GM12878 (cell line): Measurements from ENCODE around the gene CACFD1. TPM values are rescaled to one million over a fixed set of nuclear protein-coding genes. Genes with fewer than 3 reads are reported as not detected.

Source experiments
- ATAC-seq: fragments of 200-7000 bp; cut with Tn5 transposase; 3 replicates; pipeline ENCODE4 v1.9.1; 2020; ENCODE audit warnings: mild to moderate bottlenecking, moderate library complexity
- BruUV-seq: library from RNA; stranded (reverse); fragments of 400-500 nt; replicated peaks from 2 replicates; lab custom pipeline; 2021; lab: Mats Ljungman, UMichigan
- CTCF ChIA-PET: fragments of 300-600 bp; sonication (Branson Sonifier 250); formaldehyde crosslinking; extraction: SDS; loops from one replicate; lab custom pipeline; 2021; ENCODE audit warnings: inconsistent platforms; lab: Yijun Ruan, JAX
- POLR2A ChIA-PET: fragments of 350-600 bp; formaldehyde crosslinking; extraction: SDS; loops from one replicate; lab custom pipeline; 2021; ENCODE audit warnings: inconsistent platforms; lab: Charles Lee
- RAD21 ChIA-PET: fragments of 300-600 bp; sonication (Branson Sonifier 250); formaldehyde crosslinking; loops from one replicate; lab custom pipeline; 2023; ENCODE audit warnings: antibody characterized with exemption; ENCODE audit not compliant: unreplicated experiment; lab: Charles Lee
- SMC1A ChIA-PET: fragments of 300-600 bp; sonication (Branson Sonifier 250); formaldehyde crosslinking; loops from one replicate; lab custom pipeline; 2023; ENCODE audit not compliant: unreplicated experiment, uncharacterized antibody; lab: Charles Lee
- DNase-seq: peaks from one replicate; pipeline ENCODE4 v3.0.0-alpha.2; 2011; ENCODE audit warnings: low read depth, low spot score
- FAIRE-seq: peaks from 3 replicates; lab custom pipeline; 2011; peaks lifted over from hg19 to GRCh38; lab: Jason Lieb, UNC
- H2AFZ ChIP-seq: 2 replicates; pipeline ENCODE4 v1.6.0; 2011; ENCODE audit warnings: low read depth, low read length, control low read depth; ENCODE audit not compliant: control insufficient read depth
- H3K27ac ChIP-seq: 2 replicates; pipeline ENCODE4 v1.5.1; 2011; ENCODE audit warnings: control low read depth; ENCODE audit not compliant: control insufficient read depth, insufficient read depth
- H3K27me3 ChIP-seq, 2 experiments: replicated peaks in 1 of 2; 2 replicates each; pipeline versions ENCODE4 v1.6.0 to v1.6.1; 2011; ENCODE audit warnings: low read length in 1 of 2; ENCODE audit not compliant: control insufficient read depth in 2 of 2, insufficient read depth in 2 of 2
- H3K36me3 ChIP-seq, 2 experiments: 2 replicates each; pipeline ENCODE4 v1.5.1; 2011; ENCODE audit warnings: low read length in 1 of 2; ENCODE audit not compliant: control insufficient read depth in 2 of 2, insufficient read depth in 2 of 2
- H3K4me1 ChIP-seq: 2 replicates; pipeline ENCODE4 v1.6.1; 2011; ENCODE audit warnings: mild to moderate bottlenecking, low read length, moderate library complexity, mixed read lengths; ENCODE audit not compliant: control insufficient read depth, insufficient read depth
- H3K4me2 ChIP-seq: 2 replicates; pipeline ENCODE4 v1.6.0; 2011; ENCODE audit warnings: control low read depth; ENCODE audit not compliant: control insufficient read depth, insufficient read depth
- H3K4me3 ChIP-seq: fragments of 200-600 bp; sonication (generic); 2 replicates; pipeline ENCODE4 v1.5.1; 2016
- H3K79me2 ChIP-seq: 2 replicates; pipeline ENCODE4 v1.6.0; 2011; ENCODE audit warnings: low read length; ENCODE audit not compliant: control insufficient read depth, insufficient read depth
- H3K9ac ChIP-seq: 2 replicates; pipeline ENCODE4 v1.8.0; 2011; ENCODE audit warnings: low read length, control low read depth, mixed read lengths; ENCODE audit not compliant: control insufficient read depth, insufficient read depth
- H3K9me3 ChIP-seq: replicated peaks from 3 replicates; pipeline ENCODE4 v1.5.1; 2011; ENCODE audit warnings: mild to moderate bottlenecking, low read length; ENCODE audit not compliant: control insufficient read depth, insufficient read depth
- H4K20me1 ChIP-seq: 2 replicates; pipeline ENCODE4 v1.6.0; 2011; ENCODE audit not compliant: control insufficient read depth, insufficient read depth
- BACH1 ChIP-seq: fragments of 450-650 bp; IDR thresholded peaks from 2 replicates; pipeline ENCODE4 v1.6.1; 2017; ENCODE audit warnings: mild to moderate bottlenecking, borderline replicate concordance
- CEBPB ChIP-seq, 2 experiments: fragments of 150-350 bp in 1 of 2; IDR thresholded peaks; 2 replicates each; pipeline ENCODE4 v1.6.1; 2012 to 2014; ENCODE audit warnings: low read depth in 2 of 2, low read length in 2 of 2, borderline replicate concordance in 1 of 2, inconsistent platforms in 1 of 2
- CEBPZ ChIP-seq: fragments of 150-350 bp; IDR thresholded peaks from 2 replicates; pipeline ENCODE4 v1.6.1; 2016; ENCODE audit warnings: low read depth, low read length
- EP300 ChIP-seq, 2 experiments: fragments of 150-350 bp in 1 of 2; IDR thresholded peaks; 2 replicates each; pipeline ENCODE4 v1.6.1; 2011 to 2012; ENCODE audit warnings: low read depth in 2 of 2, low read length in 2 of 2, borderline replicate concordance in 1 of 2, improper control_type of control experiment in 1 of 2, inconsistent platforms in 1 of 2; ENCODE audit not compliant: control insufficient read depth in 1 of 2
- ETV6 ChIP-seq, 2 experiments: fragments of 450-650 bp in 1 of 2; IDR thresholded peaks in 1 of 2; conservative IDR thresholded peaks in 1 of 2; 2 replicates each; pipeline ENCODE4 v1.6.1; 2014; ENCODE audit warnings: antibody characterized with exemption in 1 of 2, borderline replicate concordance in 1 of 2, low read depth in 1 of 2, mild to moderate bottlenecking in 1 of 2, moderate library complexity in 1 of 2
- KAT2A ChIP-seq: conservative IDR thresholded peaks from 2 replicates; pipeline ENCODE4 v1.6.1; 2011; ENCODE audit warnings: low read depth, low read length; ENCODE audit not compliant: control insufficient read depth
- LARP7 ChIP-seq: fragments of 450-650 bp; IDR thresholded peaks from 2 replicates; pipeline ENCODE4 v1.6.1; 2017; ENCODE audit warnings: mild to moderate bottlenecking
- NFIC ChIP-seq: IDR thresholded peaks from 2 replicates; pipeline ENCODE4 v1.6.1; 2012; ENCODE audit warnings: low read depth, mild to moderate bottlenecking, inconsistent platforms, low read length, moderate library complexity
- NR2C1 ChIP-seq: fragments of 450-650 bp; IDR thresholded peaks from 2 replicates; pipeline ENCODE4 v1.6.1; 2017; ENCODE audit warnings: antibody characterized with exemption, mild to moderate bottlenecking, moderate library complexity
- TAF1 ChIP-seq: IDR thresholded peaks from 2 replicates; pipeline ENCODE4 v1.6.1; 2011; ENCODE audit warnings: mild to moderate bottlenecking, low read depth, low read length, borderline replicate concordance
- WGBS: methylation state at CpG from one replicate; pipeline ENCODE4 v1.1.6; 2016; ENCODE audit warnings: low lambda C conversion rate; ENCODE audit not compliant: insufficient replicate concordance, insufficient coverage; ENCODE audit errors: missing lambda C conversion rate; 5-methylcytosine and 5-hydroxymethylcytosine counted together
- in situ Hi-C: fragments of 300-500 bp; cut with MboI; formaldehyde crosslinking; loops from 9 replicates; pipeline ENCODE4 v1.14.3; 2018; ENCODE audit warnings: mixed read lengths
- intact Hi-C: fragments of 100-400 bp; cut with micrococcal nuclease; formaldehyde crosslinking; loops from one replicate; pipeline ENCODE4 v1.14.2; 2022; ENCODE audit not compliant: unreplicated experiment
- polyA plus RNA-seq, 11 experiments: library from polyadenylated mRNA; depleted of rRNA in 4 of 11; unstranded in 6 of 11; stranded (reverse) in 5 of 11; fragments of >200 nt; fragmentation: Nextera tagmentation in 4 of 11; fragmentation: Illumina TruSeq in 1 of 11; extraction: Ambion mirVana in 4 of 11; extraction: Trizol in 1 of 11; gene quantifications; 1 replicate in 1 of 11; 2 replicates in 10 of 11; pipeline versions ENCODE4 v1.2.1 to v1.2.3, GENCODE V29; 2011 to 2016; ENCODE audit warnings: inconsistent platforms in 2 of 11, missing spikeins in 2 of 11, low read depth in 1 of 11
- total RNA-seq, 4 experiments: library from RNA; depleted of rRNA in 3 of 4; stranded (reverse); fragments of >200 nt in 3 of 4; fragmentation: Illumina TruSeq in 1 of 4; extraction: Trizol in 1 of 4; gene quantifications; 2 replicates each; pipeline versions ENCODE4 v1.2.1 to v1.2.3, GENCODE V29; 2013 to 2021

CACFD1 gene
- total and polyA plus RNA-seq, 10 of the 15 experiments (the other 5 are each of a cell fraction or from before 2014, with no cell fraction given), result 0.09 to 5.8 (median 1.4) TPM; not detected in 1

- Histone ChIP-seq H3K36me3 (no peaks in the 10 kb centered on the region), H3K4me2 (no peak overlapping the region), H3K4me3 (no peak overlapping the region), H3K79me2 (no peaks in the 10 kb centered on the region), H4K20me1 (no peaks in the 10 kb centered on the region), H3K9ac (no peak overlapping the region), H3K9me3 (no peaks in the 10 kb centered on the region), H3K27ac (no peak overlapping the region), H2AFZ (no peak overlapping the region), H3K27me3 (no peaks in the 10 kb centered on the region), H3K4me1 (peaks cover 4% of the 10 kb centered on the region; the same call in 1 of the 2 replicates)
- no peak for TF ChIP-seq KAT2A
- no peak for TF ChIP-seq CEBPZ
- TF ChIP-seq LARP7, result no peak
- no peak for TF ChIP-seq NFIC
- TF ChIP-seq BACH1, result no peak
- TF ChIP-seq EP300 (IDR thresholded peaks at IDR 0.05; ENCODE audit: borderline replicate concordance in 1 of 2, control insufficient read depth in 1 of 2, low read depth in 2 of 2, low read length in 2 of 2), result no peak
- TF ChIP-seq ETV6 (conservative IDR thresholded peaks at IDR 0.05 in 1 of 2, IDR thresholded peaks at IDR 0.05 in 1 of 2; ENCODE audit: borderline replicate concordance in 1 of 2, low read depth in 1 of 2), result no peak
- TF ChIP-seq CEBPB (IDR thresholded peaks at IDR 0.05; ENCODE audit: borderline replicate concordance in 1 of 2, low read depth in 2 of 2, low read length in 2 of 2), result no peak
- TF ChIP-seq NR2C1, result no peak
- TF ChIP-seq TAF1, result no peak
- ATAC-seq (no peak), FAIRE-seq (no peak), DNase-seq (no peak)
- RAD21 ChIA-PET, result interaction anchor here (1.0 to 1.1 kb wide), 2 partner anchors 11 to 247 kb away, joined by 3 read pairs; no protein-coding TSS in a partner anchor
- SMC1A ChIA-PET, result no interaction called here
- CTCF ChIA-PET, result interaction anchor here (1.1 to 2.3 kb wide), 6 partner anchors 17 to 250 kb away, joined by 3 to 15 read pairs (median 4); partner anchors contain the start of gene CACFD1
- in situ Hi-C loops (no loop called here), intact Hi-C loops (loop anchor here (1.0 kb wide), 1 partner anchor 29 kb away; no protein-coding TSS in a partner anchor)
- POLR2A ChIA-PET, result no interaction called here
- BruUV-seq, result no TSS peak
- WGBS, result 78% methylated on average over 12 of the region's 16 CpGs
Observed at GRCh38 chr9:133436681-133437080, 23.1 kb upstream of the CACFD1 start.
